Activated CD4-positive, alpha-beta T cell treated with anti-CD3 and anti-CD28 coated beads, Interleukin-2, Interleukin-6, amounts not matched to agents 100 ng/mL and 50 ng/mL, durations not matched to agents 16 hours and 8 hours (primary cell): ENCODE measurements around the gene ADAMTS8.

ENCODE experiments used
- DNase-seq: peaks from one replicate; pipeline ENCODE4 v3.0.0-alpha.2; 2020

The ADAMTS8 gene, protein sequence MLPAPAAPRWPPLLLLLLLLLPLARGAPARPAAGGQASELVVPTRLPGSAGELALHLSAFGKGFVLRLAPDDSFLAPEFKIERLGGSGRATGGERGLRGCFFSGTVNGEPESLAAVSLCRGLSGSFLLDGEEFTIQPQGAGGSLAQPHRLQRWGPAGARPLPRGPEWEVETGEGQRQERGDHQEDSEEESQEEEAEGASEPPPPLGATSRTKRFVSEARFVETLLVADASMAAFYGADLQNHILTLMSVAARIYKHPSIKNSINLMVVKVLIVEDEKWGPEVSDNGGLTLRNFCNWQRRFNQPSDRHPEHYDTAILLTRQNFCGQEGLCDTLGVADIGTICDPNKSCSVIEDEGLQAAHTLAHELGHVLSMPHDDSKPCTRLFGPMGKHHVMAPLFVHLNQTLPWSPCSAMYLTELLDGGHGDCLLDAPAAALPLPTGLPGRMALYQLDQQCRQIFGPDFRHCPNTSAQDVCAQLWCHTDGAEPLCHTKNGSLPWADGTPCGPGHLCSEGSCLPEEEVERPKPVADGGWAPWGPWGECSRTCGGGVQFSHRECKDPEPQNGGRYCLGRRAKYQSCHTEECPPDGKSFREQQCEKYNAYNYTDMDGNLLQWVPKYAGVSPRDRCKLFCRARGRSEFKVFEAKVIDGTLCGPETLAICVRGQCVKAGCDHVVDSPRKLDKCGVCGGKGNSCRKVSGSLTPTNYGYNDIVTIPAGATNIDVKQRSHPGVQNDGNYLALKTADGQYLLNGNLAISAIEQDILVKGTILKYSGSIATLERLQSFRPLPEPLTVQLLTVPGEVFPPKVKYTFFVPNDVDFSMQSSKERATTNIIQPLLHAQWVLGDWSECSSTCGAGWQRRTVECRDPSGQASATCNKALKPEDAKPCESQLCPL

GRCh38 chr11:130428316-130429119 is at the start of gene ADAMTS8:
ADAMTS8 (minus strand) TSS chr11:130428609; CDS start chr11:130428286, 323 bp downstream.
- no peak for DNase-seq

DNA sequence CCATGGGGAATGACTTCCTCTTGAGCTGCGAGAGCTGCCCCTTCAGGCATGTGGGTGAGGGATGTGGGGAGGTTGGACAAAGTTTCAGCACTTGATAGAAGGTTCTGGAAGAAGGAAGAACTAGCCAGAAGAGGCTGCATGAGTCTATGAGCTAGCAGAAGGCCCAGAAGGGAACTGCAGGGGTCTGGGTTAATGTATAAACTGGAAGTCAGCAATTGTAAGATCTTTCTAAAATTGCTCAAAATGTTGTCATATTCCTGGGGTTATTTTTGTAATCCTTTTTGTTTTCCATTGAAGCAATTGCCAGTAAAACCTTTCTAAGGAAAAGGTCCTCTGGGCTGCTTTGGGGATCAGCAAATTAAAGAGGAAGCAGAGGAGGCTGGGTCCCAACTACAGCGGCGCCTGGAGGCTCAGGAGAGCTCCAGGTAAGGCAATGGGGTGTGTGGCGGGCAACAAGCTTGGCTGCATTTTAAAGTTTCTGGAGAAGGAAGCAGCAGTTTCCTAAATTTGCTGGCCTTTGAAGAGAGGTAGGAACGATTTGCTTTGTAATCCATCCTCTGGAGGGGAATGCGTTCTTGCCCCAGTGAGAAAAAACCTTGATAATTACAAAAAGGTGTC is 49.3 kb upstream of the ADAMTS8 start:
- no peak for DNase-seq

DNA sequence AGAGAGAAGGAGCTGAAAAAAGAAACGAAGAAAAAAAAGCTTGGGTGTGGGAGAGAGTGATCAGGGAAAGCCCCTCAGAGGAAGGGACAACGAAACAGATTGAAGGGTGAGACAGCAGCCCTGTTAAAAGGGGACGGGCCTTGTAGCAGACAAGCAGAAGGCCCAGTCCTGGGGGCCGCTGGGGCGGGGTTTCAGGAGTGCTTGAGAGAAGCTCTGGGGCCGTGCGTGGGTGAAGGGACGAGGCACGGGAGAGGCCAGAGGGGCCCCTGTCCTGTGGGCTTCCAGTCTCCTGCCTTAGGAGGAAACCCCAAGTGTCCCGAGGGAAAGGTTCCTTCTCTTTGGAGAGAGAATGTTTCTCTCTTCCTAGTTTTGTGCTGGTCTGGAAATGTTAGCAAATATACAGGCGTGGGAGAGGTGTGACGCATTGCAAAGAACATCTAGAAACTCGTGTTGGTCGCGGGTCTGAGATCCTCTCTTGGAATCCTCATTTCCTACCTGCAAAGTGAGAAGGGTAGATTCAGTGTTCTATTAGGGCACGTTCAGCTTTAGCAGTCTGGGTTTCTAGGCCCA is 48.6 kb upstream of the ADAMTS8 start:
- no peak for DNase-seq

- DNase-seq = no peak
Measured at GRCh38 chr11:130476200-130476921, 48.0 kb upstream of the ADAMTS8 start.

DNA sequence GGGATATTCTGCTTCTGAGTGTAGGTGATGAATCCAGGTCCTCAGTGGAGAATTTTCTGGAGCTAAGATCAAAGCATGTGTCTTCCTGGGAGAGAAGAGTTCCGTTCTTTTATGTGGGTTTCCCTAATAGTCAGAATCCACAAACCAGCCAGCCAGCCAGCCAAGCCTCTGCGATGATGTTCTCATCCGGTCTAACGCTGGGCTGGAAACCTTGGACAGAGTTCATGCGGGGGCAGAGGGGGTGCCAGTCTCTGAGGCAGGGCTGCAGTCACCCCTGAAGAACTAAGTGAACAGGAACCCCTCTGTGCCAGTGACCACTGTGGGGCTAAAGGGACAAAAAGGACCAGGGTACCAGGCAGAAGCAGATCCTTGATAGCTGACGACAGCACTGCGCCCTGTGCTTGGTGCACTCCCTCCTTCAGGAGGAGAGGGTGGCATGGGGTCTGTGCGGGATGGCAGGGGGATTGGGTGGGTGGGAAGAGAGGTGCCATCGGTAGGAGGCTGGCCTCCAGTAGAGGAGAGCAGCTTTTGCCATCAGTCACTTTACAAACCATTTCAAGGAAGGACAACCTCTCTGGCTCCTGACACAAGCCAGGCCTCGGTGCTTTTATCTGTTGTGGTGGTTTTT is 47.1 kb upstream of the ADAMTS8 start:
- no peak for DNase-seq

DNA sequence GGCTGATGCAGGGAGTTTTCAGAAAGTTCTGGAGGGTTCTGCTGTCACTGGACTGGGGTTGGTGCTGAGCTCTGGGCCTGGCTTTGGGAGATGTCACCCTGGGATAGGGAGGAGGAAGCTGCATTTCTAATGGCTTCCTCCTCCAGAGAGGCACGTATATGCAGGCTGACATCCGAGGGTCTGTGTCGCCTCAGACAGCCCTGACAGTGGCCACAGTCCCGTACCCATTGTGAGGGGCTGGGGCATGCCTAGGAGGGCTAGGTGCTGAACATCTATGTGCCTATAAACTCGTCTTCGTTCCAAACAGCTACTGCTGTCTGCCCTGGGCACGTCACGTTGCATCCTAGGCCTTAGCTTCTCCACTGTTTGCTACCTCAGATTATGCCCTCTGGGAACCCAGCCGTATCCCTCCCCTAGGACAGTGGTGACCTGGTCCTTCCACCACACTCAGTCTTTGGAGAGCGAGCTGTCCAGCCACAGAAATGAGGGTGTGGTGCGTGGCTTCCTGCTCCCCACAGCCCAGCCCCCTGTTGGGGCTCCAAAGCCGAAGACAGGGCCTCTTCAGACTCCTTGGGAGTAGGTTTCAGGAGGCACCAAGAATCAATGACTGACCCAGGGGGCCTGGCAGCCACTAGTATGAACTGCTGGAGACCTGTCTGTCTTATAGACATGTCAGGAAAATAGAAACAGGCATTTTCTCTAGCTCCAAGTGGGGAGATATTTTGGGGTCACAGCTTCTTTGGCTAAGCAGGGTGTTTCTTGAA is 46.4 kb upstream of the ADAMTS8 start:
- no peak for DNase-seq

DNA sequence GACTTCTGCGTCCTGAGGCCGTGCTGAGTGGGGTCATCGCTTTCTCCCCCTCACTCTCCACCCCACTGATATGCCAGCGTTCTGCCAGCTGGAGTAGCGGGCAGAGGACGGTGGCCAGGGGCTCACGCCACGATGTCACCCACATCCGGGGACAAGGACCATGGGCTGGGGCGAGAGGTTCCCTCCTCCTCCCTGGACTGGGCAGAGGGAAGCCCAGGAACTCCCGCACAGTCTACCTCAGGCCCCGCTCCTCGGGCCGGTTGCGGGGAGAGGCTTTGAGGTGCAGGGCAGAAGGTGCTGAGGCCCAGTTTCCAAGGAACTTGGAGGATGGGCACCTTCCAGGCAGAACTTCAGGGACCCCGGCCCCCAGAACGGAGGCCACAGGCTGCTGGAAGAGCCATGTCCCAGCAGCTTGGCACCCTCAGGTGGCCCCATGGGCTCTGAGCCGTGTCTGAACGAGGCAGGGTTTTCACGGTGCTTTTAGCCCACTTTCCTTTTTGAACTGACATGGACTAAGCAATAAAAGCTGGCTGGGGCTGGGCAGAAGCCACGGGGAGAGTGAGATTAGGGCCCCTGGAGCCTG is 45.5 kb upstream of the ADAMTS8 start:
- DNase-seq = no peak

DNA sequence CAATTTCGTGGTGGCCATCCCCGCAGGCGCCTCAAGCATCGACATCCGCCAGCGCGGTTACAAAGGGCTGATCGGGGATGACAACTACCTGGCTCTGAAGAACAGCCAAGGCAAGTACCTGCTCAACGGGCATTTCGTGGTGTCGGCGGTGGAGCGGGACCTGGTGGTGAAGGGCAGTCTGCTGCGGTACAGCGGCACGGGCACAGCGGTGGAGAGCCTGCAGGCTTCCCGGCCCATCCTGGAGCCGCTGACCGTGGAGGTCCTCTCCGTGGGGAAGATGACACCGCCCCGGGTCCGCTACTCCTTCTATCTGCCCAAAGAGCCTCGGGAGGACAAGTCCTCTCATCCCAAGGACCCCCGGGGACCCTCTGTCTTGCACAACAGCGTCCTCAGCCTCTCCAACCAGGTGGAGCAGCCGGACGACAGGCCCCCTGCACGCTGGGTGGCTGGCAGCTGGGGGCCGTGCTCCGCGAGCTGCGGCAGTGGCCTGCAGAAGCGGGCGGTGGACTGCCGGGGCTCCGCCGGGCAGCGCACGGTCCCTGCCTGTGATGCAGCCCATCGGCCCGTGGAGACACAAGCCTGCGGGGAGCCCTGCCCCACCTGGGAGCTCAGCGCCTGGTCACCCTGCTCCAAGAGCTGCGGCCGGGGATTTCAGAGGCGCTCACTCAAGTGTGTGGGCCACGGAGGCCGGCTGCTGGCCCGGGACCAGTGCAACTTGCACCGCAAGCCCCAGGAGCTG is 44.8 kb upstream of the ADAMTS8 start:
- no peak for DNase-seq

DNA sequence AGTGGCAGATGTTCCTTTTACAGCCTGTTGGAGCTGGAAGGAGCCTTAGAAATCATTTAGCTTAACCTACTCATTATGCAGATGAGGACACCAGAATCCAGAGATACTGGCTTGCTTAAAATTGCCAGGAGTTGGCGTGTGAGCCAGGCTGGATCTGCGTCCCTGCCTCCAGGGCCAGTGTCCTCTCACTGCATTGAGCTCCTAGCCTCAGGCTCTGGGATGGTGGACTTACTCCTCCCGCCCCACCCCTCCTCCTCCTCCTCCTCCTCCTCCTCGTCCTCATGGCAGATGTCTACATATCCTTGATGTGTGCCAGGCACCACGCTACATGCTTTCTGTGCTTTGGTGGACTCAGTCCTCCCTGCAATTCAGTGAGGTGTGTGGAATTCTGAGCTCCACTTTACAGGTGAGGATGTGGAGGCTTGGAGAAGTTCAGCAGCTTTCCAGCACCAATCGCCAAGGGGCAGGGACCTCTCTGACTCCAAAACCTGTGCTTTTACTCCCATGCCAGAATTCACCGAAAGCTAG is 44.1 kb upstream of the ADAMTS8 start:
- no peak for DNase-seq

DNA sequence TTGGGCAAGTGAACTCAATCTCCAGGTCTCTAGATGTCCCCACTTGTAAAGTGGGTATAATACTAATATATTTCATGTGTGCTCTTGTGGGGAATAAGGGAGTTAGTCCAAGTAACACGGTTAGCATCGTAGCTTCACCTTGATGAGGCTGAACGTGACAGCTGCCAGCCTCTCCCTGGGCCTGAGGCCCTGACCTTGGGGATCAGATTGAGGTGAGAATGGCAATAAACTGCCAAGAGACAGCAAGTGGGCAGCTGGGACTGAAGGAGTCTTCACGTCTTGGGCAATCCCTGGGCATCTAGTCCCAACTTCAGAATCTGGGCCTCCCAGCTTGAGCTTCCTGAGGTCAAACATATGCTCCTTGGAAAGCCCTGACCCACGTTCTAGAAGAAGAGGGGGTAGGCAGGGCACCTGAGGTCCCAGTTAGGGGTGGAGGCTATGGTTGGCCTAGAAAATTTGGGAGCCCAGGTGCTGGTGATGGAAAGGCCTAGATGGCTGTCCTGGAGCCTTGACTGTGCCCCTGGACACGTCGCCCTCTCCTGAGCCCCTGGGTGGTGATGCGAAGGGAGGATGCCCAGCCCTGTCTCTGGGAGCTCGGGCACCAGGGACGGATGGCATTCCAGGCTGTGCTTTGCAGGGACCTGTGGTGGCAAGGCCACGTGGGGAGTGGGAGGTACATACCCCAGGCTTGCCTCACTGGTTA is 43.5 kb upstream of the ADAMTS8 start:
- no peak for DNase-seq

DNA sequence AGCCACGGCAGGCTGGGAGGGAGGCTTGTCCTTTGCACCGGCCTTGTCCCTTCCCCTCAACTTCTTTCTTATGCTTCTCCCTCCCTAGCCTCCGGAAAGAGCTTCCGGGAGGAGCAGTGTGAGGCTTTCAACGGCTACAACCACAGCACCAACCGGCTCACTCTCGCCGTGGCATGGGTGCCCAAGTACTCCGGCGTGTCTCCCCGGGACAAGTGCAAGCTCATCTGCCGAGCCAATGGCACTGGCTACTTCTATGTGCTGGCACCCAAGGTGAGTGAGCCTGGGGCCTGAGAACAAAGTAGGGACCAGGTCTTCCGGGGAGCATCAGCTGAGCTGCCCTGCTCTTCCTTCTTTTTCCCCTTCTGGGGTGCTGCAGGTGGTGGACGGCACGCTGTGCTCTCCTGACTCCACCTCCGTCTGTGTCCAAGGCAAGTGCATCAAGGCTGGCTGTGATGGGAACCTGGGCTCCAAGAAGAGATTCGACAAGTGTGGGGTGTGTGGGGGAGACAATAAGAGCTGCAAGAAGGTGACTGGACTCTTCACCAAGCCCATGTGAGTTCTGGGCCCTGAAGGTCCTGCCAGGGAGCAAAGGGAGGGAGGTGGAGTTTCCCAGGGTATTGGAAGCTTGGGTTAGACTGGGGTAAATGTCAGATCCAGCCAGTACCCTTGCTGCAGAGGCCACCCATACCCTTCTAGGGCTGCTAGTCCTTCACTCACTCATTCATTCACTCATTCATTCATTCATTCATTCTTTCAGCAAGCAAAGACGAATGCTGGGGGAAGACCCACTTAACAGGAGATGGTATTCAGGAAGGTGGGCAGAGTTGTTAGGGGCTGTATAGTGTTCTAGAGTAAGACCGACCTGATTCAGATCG is 42.7 kb upstream of the ADAMTS8 start:
- DNase-seq = no peak

GRCh38 chr11:130469181-130469580 is 40.8 kb upstream of the ADAMTS8 start:
- no peak for DNase-seq

DNA sequence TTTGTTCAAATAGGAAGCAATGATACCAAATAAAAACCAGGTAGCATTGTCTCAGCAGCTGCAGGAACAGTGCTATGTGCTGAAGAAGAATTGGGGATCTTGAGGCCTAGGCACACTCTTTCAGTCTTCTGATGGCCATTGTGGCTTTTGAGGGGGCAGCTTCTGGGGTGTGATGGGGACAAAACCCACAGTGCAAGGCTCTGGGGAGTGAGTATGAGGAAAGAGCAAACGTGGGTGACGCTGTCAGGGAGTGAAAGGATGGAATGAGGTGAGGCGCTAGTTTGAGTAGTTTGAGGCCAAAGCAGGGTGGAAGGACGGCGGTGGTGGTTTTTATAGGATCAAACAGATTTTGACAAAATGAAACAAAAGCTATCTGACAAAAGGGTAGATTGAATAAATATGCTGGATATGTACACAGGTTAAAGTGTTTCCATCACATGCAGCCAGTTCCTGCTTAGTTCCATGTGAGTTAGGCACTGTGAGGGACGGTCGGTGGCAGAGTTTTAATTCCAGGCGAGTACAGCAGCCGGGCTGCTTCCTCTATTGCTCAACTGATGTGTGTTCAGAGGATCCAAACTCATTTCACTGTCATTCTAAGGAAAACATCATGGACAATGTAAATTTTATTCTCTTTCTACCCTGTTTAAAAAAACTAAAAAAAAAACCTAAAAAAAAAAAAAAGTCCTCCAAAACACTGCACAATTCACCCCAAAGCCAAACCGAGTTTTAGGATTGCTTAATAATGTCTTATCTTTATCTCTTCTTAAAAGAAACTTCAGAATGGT is 38.9 kb upstream of the ADAMTS8 start:
- DNase-seq = no peak

DNA sequence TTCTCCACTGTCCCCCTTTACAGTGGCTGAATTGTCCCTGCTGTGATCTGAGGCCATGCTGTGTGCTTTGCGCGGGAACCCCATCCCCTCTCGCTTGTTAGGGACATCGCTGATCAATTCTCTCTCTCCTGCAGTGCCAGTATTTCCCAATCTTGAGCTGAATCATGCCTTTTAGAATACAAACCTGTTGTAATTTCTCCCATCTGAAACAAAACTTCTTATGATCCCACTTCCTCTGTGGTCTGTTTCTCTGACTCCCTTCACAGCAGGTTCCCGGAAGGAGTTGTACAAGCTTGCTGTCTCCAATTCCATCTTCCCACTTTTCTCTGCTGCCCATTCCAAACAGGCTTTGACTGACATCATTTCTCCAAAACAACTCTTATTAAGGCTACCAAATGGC is 36.9 kb upstream of the ADAMTS8 start:
- DNase-seq = no peak

DNA sequence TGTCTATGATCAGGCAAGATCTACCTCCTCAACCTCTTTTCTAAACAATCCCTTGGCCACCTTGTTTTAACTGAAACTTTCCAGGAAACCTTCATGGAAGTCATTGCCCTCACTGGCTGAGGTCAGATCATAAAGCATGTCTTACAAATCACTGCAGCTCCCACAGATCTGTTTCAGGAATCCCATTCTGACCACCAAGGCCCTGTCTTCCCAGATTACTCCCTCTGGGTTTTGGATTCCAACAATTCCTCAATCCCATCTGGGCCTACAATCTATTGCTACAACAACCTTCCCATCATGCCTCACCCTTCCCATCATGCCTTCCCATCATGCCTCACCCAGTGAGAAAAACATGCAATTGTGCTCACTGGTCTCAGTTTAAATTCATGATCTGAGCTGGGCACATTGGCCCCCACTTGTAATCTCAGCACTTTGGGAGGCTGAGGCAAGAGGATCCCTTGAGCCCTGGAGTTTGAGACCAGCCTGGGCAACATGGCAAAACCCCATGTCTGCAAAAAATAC is 35.9 kb upstream of the ADAMTS8 start:
- no peak for DNase-seq

DNA sequence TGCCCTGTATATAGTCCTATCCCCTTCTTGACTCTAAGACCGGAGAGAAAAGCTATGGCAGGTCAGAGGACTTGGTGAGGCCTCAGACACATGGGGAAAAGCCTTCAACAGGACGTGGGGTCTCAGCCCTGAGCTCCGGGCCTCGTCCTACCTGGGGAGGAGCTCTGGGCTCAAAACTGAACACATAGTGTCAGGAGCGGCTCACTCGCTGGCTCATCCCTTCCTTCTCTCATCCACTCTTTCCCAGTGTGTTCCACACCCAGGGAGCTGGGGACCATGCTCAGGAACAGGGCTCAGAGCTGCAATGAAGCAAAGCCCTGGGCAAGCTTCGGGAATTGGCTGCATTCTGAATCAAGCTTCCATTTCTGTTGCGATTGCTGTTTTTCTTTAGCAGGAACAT is 34.5 kb upstream of the ADAMTS8 start:
- DNase-seq = no peak
